Activated naive CD4-positive, alpha-beta T cell treated with anti-CD3 and anti-CD28 coated beads, Interleukin-2, amount 50 U/mL, for 24 hours (primary cell): Measurements from ENCODE around the gene ELP4.

Source experiments
- H3K27ac Mint-ChIP-seq: one replicate; pipeline ENCODE4 v1.8.0; 2021; ENCODE audit warnings: mild to moderate bottlenecking, mixed read lengths
- H3K27me3 Mint-ChIP-seq: one replicate; pipeline ENCODE4 v1.8.0; 2021; ENCODE audit warnings: mixed read lengths
- H3K36me3 Mint-ChIP-seq: one replicate; pipeline ENCODE4 v1.8.0; 2021; ENCODE audit warnings: mixed read lengths
- H3K4me1 Mint-ChIP-seq: one replicate; pipeline ENCODE4 v1.8.0; 2021; ENCODE audit warnings: mixed read lengths
- H3K4me3 Mint-ChIP-seq: one replicate; pipeline ENCODE4 v1.8.0; 2021; ENCODE audit warnings: mild to moderate bottlenecking, mixed read lengths
- H3K9me3 Mint-ChIP-seq: one replicate; pipeline ENCODE4 v1.8.0; 2021; ENCODE audit warnings: mixed read lengths

Gene ELP4

DNA sequence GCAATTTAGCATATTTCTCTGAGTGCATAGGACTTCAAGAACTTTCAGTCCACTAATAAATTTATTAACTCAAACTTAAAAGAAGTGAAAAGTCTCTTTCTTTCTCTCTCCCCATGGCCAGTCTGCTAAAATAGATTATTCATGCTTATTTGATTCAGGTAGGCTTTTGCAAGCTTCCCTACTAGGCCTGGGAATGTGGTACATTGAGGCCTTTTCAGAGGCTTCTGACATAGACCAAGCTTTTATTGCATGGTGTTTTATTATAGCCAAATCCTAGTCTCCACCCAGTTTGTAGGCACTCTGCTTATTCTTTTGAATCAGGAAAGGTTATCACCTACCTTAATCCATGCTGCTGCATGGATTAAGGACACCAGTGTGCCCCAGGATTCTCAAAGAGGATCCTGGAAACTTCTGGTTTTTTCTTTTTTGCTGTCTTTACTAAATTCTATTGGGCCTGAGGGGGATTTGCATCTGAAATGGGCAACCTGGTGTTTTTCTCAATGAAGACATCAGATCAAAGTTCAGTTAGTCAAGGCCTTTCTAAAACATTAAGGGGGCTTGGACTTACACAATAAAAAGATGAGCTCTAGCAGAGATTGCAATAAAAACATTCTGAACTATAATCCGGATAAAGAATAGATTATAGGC is 92.2 kb downstream of the ELP4 start:
- Mint-ChIP-seq H3K27me3 (no peaks in the 10 kb centered on the region), H3K27ac (no peak overlapping the region), H3K4me1 (no peaks in the 10 kb centered on the region), H3K9me3 (no peaks in the 10 kb centered on the region), H3K4me3 (no peak overlapping the region), H3K36me3 (peaks cover 12% of the 10 kb centered on the region)

- Mint-ChIP-seq H3K27me3 (no peaks in the 10 kb centered on the region), H3K4me3 (no peak overlapping the region), H3K4me1 (no peaks in the 10 kb centered on the region), H3K9me3 (no peaks in the 10 kb centered on the region), H3K36me3 (peaks cover 12% of the 10 kb centered on the region), H3K27ac (no peak overlapping the region)
Observed at GRCh38 chr11:31606893-31607292, 97.3 kb downstream of the ELP4 start.

- no peaks in the 10 kb centered on the region for H3K9me3 Mint-ChIP-seq
- no peaks in the 10 kb centered on the region for H3K4me1 Mint-ChIP-seq
- no peak overlapping the region for H3K4me3 Mint-ChIP-seq
- H3K27ac Mint-ChIP-seq: no peak overlapping the region
- H3K36me3 Mint-ChIP-seq: peaks cover 12% of the 10 kb centered on the region
- H3K27me3 Mint-ChIP-seq: no peaks in the 10 kb centered on the region
Observed at GRCh38 chr11:31607914-31608313, 98.3 kb downstream of the ELP4 start.

GRCh38 chr11:31608995-31609394 is 99.4 kb downstream of the ELP4 start:
- Mint-ChIP-seq H3K9me3 (no peaks in the 10 kb centered on the region), H3K4me3 (no peak overlapping the region), H3K27ac (no peak overlapping the region), H3K36me3 (peaks cover 12% of the 10 kb centered on the region), H3K4me1 (no peaks in the 10 kb centered on the region), H3K27me3 (no peaks in the 10 kb centered on the region)

DNA sequence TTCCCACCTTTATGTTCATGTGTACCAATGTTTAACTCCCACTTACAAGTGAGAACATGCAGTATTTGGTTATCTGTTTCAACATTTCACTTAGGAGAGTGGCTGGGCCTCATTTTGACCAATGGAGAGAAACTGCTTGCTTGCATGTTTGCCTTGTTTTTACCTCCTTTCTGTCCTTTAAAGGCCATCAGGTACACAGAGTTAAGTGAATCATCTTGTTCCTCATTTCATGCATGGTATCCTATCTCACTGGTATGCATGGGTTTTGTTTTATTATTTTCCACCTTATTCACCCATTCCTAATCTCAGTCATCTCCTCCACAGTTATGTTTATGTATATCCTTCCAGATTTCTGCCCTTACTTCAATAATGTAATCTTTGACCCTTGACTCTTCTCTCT is 101.0 kb downstream of the ELP4 start:
- H3K4me1 Mint-ChIP-seq: no peaks in the 10 kb centered on the region

GRCh38 chr11:31617246-31617645 is 107.7 kb downstream of the ELP4 start:
- Mint-ChIP-seq H3K9me3 (no peaks in the 10 kb centered on the region), H3K27me3 (no peaks in the 10 kb centered on the region), H3K27ac (peak overlapping the region; percentile 19), H3K4me3 (no peak overlapping the region), H3K4me1 (no peaks in the 10 kb centered on the region), H3K36me3 (peaks cover 17% of the 10 kb centered on the region)

More for the DNA sequence above, 101.0 kb downstream of the ELP4 start:
- Mint-ChIP-seq H3K27ac (no peak overlapping the region), H3K9me3 (no peaks in the 10 kb centered on the region), H3K4me3 (no peak overlapping the region), H3K36me3 (peaks cover 15% of the 10 kb centered on the region), H3K27me3 (no peaks in the 10 kb centered on the region)

DNA sequence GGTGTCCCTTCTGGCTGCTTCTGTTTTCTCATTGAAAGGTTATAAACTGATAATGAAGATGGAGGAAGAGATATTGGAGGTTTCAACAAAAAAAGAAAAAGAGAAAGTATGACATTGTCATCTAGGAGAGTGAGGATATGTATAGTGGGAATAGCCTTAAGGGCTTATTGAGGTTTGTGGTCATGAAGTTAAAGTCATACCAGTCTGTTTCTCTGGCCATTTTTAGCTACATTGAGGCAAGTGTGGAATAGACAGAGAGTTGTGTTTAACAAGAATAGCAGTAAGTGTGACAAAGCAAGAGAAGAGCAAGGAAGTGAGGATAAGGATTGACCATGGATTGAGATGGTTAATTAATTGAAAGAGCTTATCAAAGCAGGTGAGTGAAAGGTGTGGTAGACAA is 110.4 kb downstream of the ELP4 start:
- no peaks in the 10 kb centered on the region for H3K4me1 Mint-ChIP-seq
- no peaks in the 10 kb centered on the region for H3K9me3 Mint-ChIP-seq
- no peak overlapping the region for H3K27ac Mint-ChIP-seq
- H3K36me3 Mint-ChIP-seq: peaks cover 12% of the 10 kb centered on the region
- no peak overlapping the region for H3K4me3 Mint-ChIP-seq
- no peaks in the 10 kb centered on the region for H3K27me3 Mint-ChIP-seq

GRCh38 chr11:31620434-31620833 is 110.9 kb downstream of the ELP4 start:
- no peak overlapping the region for H3K27ac Mint-ChIP-seq
- H3K27me3 Mint-ChIP-seq: no peaks in the 10 kb centered on the region
- H3K36me3 Mint-ChIP-seq: peaks cover 11% of the 10 kb centered on the region
- H3K4me3 Mint-ChIP-seq: no peak overlapping the region
- H3K9me3 Mint-ChIP-seq: no peaks in the 10 kb centered on the region
- no peaks in the 10 kb centered on the region for H3K4me1 Mint-ChIP-seq

GRCh38 chr11:31625868-31626267 is 116.3 kb downstream of the ELP4 start:
- Mint-ChIP-seq H3K36me3 (peaks cover 3% of the 10 kb centered on the region), H3K27ac (no peak overlapping the region), H3K4me1 (no peaks in the 10 kb centered on the region), H3K27me3 (no peaks in the 10 kb centered on the region), H3K4me3 (no peak overlapping the region), H3K9me3 (no peaks in the 10 kb centered on the region)

- Mint-ChIP-seq H3K4me3 (no peak overlapping the region), H3K4me1 (no peaks in the 10 kb centered on the region), H3K9me3 (no peaks in the 10 kb centered on the region), H3K27ac (no peak overlapping the region), H3K27me3 (no peaks in the 10 kb centered on the region), H3K36me3 (peaks cover 6% of the 10 kb centered on the region)
Observed at GRCh38 chr11:31628111-31628510, 118.5 kb downstream of the ELP4 start.

DNA sequence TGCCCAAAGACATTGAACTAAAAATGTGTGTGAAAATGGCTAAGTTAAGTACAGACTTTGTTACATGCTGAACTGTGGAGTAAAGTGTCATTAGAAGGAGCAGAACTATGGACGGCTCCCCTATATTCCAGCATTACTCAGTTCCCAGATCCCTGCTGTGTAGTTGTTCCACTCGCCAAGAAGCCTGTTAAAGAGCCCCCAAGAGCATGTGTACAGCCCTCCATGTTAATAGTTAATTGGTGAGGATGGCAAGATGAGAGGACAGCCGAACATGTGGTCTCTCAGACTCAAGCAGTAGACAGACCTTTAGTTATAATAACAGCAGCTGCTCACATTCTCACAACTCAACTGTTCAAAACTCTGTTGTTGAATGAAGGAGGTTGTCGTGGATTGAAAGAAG is 127.4 kb downstream of the ELP4 start:
- Mint-ChIP-seq H3K27ac (no peak overlapping the region), H3K4me1 (no peaks in the 10 kb centered on the region), H3K36me3 (peaks cover 5% of the 10 kb centered on the region)

GRCh38 chr11:31640611-31641010 is 131.0 kb downstream of the ELP4 start:
- Mint-ChIP-seq H3K27ac (no peak overlapping the region), H3K27me3 (no peaks in the 10 kb centered on the region), H3K36me3 (peaks cover 1% of the 10 kb centered on the region)

More for the DNA sequence above, 127.4 kb downstream of the ELP4 start:
- no peaks in the 10 kb centered on the region for H3K9me3 Mint-ChIP-seq
- no peak overlapping the region for H3K4me3 Mint-ChIP-seq
- H3K27me3 Mint-ChIP-seq: no peaks in the 10 kb centered on the region

DNA sequence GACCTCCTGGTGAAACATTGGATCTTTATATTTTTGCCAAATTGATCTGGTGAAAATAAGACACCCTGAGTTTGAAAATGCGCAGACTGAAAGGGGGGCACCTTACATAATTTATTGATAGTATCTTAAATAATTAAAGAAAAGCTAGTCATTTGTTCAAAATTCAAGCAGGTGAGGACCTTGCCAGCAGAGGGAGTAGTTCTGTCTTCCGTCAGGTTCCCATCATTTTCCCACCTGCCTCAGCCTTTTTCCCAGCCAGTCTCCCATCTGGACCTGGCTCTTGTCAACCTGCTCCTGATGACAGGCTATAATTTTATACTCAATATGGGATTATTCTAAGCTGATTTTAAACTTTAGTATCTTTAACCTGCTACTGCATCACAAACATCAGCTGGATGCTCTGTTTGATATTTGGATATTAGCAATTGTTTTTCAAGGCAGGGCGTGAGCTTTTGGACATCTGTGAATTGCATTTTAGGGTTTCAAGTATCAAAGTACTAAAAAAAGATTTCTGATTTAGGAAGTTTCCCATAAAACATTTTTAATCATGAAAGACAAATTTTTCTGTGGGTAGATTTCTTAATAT is 132.0 kb downstream of the ELP4 start:
- H3K27ac Mint-ChIP-seq: no peak overlapping the region
- H3K36me3 Mint-ChIP-seq: no peaks in the 10 kb centered on the region

More at GRCh38 chr11:31640611-31641010, 131.0 kb downstream of the ELP4 start:
- H3K4me1 Mint-ChIP-seq: no peaks in the 10 kb centered on the region
- H3K4me3 Mint-ChIP-seq: no peak overlapping the region
- no peaks in the 10 kb centered on the region for H3K9me3 Mint-ChIP-seq

DNA sequence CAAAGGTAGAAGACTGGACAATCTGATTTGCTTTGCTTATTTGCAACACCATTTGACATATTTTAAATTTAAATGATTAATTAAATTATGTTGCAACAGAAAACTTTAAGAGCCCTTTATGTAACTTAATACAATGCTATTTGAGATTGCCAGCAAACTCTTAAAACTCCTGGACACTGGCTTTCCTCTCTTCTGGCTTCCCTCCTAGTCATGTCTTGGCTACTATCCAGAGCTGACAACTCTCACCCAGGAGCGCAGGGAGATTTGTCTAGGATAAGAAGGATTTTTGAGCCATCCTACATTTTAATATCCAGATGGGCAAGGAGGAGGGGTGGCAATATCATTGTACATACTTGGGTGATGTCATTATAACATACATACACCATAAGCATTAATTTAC is 134.3 kb downstream of the ELP4 start:
- Mint-ChIP-seq H3K9me3 (no peaks in the 10 kb centered on the region), H3K27me3 (no peaks in the 10 kb centered on the region), H3K4me1 (no peaks in the 10 kb centered on the region), H3K4me3 (no peak overlapping the region), H3K36me3 (peaks cover 6% of the 10 kb centered on the region), H3K27ac (no peak overlapping the region)

More for the DNA sequence above, 132.0 kb downstream of the ELP4 start:
- Mint-ChIP-seq H3K4me3 (no peak overlapping the region), H3K27me3 (no peaks in the 10 kb centered on the region), H3K9me3 (no peaks in the 10 kb centered on the region), H3K4me1 (no peaks in the 10 kb centered on the region)

DNA sequence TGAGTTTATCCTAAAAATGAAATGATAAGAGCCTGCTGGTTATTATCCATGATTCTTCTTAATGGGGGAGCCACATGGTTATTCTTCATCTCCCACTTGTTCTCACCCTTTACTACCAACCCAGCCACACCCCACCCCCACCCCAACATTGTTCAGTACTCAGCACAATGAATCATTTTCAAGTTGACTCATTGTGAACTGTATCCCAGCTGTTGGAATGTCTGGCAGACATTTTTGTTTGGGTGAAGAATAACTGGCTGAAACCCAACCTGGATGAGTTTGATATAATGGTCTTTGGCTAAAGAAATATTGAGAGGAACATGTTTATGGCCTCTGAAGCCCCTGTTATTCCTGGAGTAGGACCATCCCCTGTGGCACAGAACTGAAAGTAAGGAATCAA is 136.2 kb downstream of the ELP4 start:
- H3K36me3 Mint-ChIP-seq: peaks cover 11% of the 10 kb centered on the region
- H3K4me3 Mint-ChIP-seq: no peak overlapping the region
- H3K4me1 Mint-ChIP-seq: no peaks in the 10 kb centered on the region
- no peaks in the 10 kb centered on the region for H3K9me3 Mint-ChIP-seq
- H3K27me3 Mint-ChIP-seq: no peaks in the 10 kb centered on the region
- H3K27ac Mint-ChIP-seq: no peak overlapping the region

DNA sequence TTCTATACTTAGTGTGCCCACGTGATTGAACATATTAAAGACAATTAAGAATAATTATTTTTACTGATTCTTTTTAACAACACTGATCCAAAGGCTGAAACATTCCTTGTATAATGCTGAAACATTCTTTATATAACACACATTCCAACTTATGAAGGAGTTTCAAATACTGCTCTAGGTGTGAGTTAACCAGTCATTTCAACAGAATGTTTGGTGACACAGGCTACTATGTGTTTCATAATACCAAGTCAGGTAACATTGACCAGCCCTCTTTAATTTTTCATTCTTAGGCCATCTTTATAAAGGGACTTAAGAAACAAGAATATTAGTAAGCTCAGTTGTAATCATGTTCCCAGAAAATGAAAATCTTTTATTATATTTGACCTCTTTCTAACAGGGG is 136.6 kb downstream of the ELP4 start:
- Mint-ChIP-seq H3K4me1 (no peaks in the 10 kb centered on the region), H3K36me3 (peaks cover 13% of the 10 kb centered on the region), H3K4me3 (no peak overlapping the region), H3K27ac (no peak overlapping the region), H3K27me3 (no peaks in the 10 kb centered on the region), H3K9me3 (no peaks in the 10 kb centered on the region)
